ENCODE results near the gene CEP295NL.

CEP295NL gene

DNA sequence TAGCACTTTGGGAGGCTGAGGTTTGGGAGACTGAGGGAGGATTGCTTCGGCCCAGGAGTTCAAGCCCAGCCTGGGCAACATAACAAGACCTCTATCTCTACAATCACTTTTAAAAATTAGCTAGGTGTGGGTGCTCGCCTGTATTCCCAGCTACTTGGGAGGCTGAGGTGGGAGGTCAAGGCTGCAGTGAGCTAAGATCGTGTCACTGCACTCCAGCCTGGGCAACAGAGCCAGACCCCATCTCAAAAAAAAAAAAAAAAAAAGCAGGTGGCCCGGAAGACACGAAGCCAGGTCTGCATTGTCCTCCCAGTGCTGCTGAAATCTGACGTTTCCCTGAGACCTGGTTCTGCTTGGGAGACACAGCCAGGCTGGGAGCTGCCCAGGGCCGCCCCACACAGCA is 41.0 kb upstream of the CEP295NL start:
- DNase-seq (ENCODE audit: low spot score) (no peak), ATAC-seq (ENCODE audit: low read depth) (no peak)
- TF ChIP-seq, protein P1, sequence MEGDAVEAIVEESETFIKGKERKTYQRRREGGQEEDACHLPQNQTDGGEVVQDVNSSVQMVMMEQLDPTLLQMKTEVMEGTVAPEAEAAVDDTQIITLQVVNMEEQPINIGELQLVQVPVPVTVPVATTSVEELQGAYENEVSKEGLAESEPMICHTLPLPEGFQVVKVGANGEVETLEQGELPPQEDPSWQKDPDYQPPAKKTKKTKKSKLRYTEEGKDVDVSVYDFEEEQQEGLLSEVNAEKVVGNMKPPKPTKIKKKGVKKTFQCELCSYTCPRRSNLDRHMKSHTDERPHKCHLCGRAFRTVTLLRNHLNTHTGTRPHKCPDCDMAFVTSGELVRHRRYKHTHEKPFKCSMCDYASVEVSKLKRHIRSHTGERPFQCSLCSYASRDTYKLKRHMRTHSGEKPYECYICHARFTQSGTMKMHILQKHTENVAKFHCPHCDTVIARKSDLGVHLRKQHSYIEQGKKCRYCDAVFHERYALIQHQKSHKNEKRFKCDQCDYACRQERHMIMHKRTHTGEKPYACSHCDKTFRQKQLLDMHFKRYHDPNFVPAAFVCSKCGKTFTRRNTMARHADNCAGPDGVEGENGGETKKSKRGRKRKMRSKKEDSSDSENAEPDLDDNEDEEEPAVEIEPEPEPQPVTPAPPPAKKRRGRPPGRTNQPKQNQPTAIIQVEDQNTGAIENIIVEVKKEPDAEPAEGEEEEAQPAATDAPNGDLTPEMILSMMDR (IDR thresholded peaks at IDR 0.05; ENCODE audit: poor library complexity, severe bottlenecking): no peak
- Histone ChIP-seq H3K4me1 (ENCODE audit: insufficient read depth, poor library complexity, severe bottlenecking) (peaks cover 9% of the 10 kb centered on the region), H3K36me3 (ENCODE audit: low read depth) (no peaks in the 10 kb centered on the region), H3K27me3 (ENCODE audit: insufficient read depth, poor library complexity, severe bottlenecking) (no peaks in the 10 kb centered on the region), H3K27ac (ENCODE audit: poor library complexity, severe bottlenecking) (no peak overlapping the region), H3K9me3 (ENCODE audit: severe bottlenecking) (no peaks in the 10 kb centered on the region), H3K4me3 (ENCODE audit: severe bottlenecking) (no peak overlapping the region)

DNA sequence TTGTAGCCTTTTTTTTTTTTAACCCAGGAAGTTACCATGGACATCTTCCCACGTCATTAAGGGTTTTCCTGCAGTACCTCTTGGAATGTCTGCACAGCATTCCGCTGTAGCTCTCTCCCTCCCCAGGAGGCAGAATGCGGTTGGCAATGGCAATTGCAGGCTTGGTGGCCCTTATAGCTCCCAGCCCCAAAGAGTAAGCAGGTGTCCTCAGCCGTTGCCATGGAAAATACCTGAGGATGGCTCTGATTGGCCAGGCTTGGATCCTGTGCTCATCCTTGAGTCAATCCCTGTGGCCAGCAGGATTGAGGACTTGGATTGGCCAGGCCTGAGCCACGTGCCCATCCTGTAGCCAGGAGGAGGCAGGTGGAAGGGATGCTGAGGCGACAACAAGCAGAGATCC is 37.7 kb upstream of the CEP295NL start:
- DNase-seq (ENCODE audit: low spot score) (no peak), ATAC-seq (ENCODE audit: low read depth) (peak; percentile 58)
- no peaks in the 10 kb centered on the region for H3K36me3 ChIP-seq (ENCODE audit: low read depth)
- H3K4me1 ChIP-seq (ENCODE audit: insufficient read depth, poor library complexity, severe bottlenecking): peaks cover 12% of the 10 kb centered on the region
- H3K9me3 ChIP-seq (ENCODE audit: severe bottlenecking): no peaks in the 10 kb centered on the region
- H3K4me3 ChIP-seq (ENCODE audit: severe bottlenecking): no peak overlapping the region
- H3K27me3 ChIP-seq (ENCODE audit: insufficient read depth, poor library complexity, severe bottlenecking): no peaks in the 10 kb centered on the region
- H3K27ac ChIP-seq (ENCODE audit: poor library complexity, severe bottlenecking): no peak overlapping the region
- TF ChIP-seq, protein P1 (IDR thresholded peaks at IDR 0.05; ENCODE audit: poor library complexity, severe bottlenecking): no peak

DNA sequence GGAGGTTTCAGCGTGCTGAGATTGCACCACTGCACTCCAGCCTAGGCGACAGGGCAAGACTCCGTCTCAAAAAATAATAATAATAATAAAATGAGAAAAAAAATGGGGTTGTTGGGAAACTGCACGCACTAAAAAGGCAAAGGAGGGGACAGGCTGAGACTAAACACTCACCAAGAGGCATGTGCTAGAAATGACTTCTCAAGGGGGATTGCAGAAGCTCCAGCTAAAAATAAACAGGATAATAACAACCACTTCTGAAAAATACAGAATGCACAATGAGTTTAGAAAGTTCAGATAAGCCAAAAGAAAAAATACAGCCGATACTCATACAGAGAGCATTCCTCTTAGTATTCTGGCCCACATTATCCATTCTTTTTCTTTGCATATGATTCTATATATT is 37.3 kb upstream of the CEP295NL start:
- Histone ChIP-seq H3K4me1 (ENCODE audit: insufficient read depth, poor library complexity, severe bottlenecking) (peaks cover 16% of the 10 kb centered on the region), H3K9me3 (ENCODE audit: severe bottlenecking) (no peaks in the 10 kb centered on the region), H3K4me3 (ENCODE audit: severe bottlenecking) (no peak overlapping the region), H3K27me3 (ENCODE audit: insufficient read depth, poor library complexity, severe bottlenecking) (no peaks in the 10 kb centered on the region), H3K36me3 (ENCODE audit: low read depth) (no peaks in the 10 kb centered on the region), H3K27ac (ENCODE audit: poor library complexity, severe bottlenecking) (no peak overlapping the region)
- DNase-seq (ENCODE audit: low spot score): no peak
- TF ChIP-seq, protein P1 (IDR thresholded peaks at IDR 0.05; ENCODE audit: poor library complexity, severe bottlenecking): no peak
- ATAC-seq (ENCODE audit: low read depth): no peak

DNA sequence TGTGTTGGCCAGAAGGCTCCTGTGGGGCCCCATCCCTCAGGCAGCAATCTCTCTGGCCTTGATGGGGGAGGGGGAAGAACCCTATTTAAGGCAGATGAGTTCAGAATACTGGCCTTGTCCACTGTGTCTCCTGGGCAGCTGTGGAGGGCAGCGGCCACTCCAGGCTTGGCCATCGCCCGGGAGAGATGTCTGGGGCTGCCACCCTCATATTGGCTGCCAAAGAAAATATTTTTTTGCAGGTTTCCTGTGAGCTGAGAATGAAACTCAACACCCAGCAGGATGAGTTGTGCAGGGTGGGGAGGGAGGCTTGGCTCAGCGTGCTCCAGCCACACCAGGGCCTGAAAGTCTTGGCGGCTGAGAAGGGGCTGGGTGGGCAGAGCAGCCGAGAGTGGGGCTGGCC is 36.6 kb upstream of the CEP295NL start:
- H3K9me3 ChIP-seq (ENCODE audit: severe bottlenecking): no peaks in the 10 kb centered on the region
- ATAC-seq (ENCODE audit: low read depth): peak; percentile 37; the same call in 1 of the 3 replicates
- no peak for DNase-seq (ENCODE audit: low spot score)
- peaks cover 16% of the 10 kb centered on the region for H3K4me1 ChIP-seq (ENCODE audit: insufficient read depth, poor library complexity, severe bottlenecking)
- no peak overlapping the region for H3K4me3 ChIP-seq (ENCODE audit: severe bottlenecking)
- TF ChIP-seq, protein P1 (IDR thresholded peaks at IDR 0.05; ENCODE audit: poor library complexity, severe bottlenecking): no peak
- H3K27ac ChIP-seq (ENCODE audit: poor library complexity, severe bottlenecking): no peak overlapping the region
- no peaks in the 10 kb centered on the region for H3K36me3 ChIP-seq (ENCODE audit: low read depth)
- H3K27me3 ChIP-seq (ENCODE audit: insufficient read depth, poor library complexity, severe bottlenecking): no peaks in the 10 kb centered on the region

DNA sequence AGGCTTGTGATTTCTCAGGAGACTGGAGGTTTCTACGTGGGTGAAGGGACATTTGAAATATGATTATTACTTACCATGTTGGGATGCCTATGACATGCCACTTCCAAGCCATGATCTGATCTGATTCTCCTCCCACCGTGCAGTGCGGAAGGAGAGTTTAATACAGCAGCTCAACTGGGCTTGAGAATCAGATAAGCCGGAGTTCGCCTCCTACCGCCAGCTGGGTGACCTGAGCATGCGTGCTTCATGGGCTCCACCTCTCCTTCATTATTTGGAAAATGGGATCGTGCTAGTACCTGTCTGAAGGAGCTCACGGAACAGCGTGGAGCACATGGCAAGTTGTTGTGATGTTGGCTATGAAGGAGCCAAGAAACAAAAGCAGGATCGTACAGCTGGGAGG is 34.6 kb upstream of the CEP295NL start:
- ATAC-seq (ENCODE audit: low read depth) (no peak), DNase-seq (ENCODE audit: low spot score) (no peak)
- TF ChIP-seq, protein P1 (IDR thresholded peaks at IDR 0.05; ENCODE audit: poor library complexity, severe bottlenecking): no peak
- H3K4me3 ChIP-seq (ENCODE audit: severe bottlenecking): no peak overlapping the region
- no peaks in the 10 kb centered on the region for H3K27me3 ChIP-seq (ENCODE audit: insufficient read depth, poor library complexity, severe bottlenecking)
- H3K4me1 ChIP-seq (ENCODE audit: insufficient read depth, poor library complexity, severe bottlenecking): peaks cover 37% of the 10 kb centered on the region
- no peak overlapping the region for H3K27ac ChIP-seq (ENCODE audit: poor library complexity, severe bottlenecking)
- H3K36me3 ChIP-seq (ENCODE audit: low read depth): no peaks in the 10 kb centered on the region
- H3K9me3 ChIP-seq (ENCODE audit: severe bottlenecking): no peaks in the 10 kb centered on the region

All from RWPE2 (cell line).